IMR-90 (cell line): Measurements from ENCODE around the gene CILP.

Experiments used
- CEBPB ChIP-seq: IDR thresholded peaks from 2 replicates; pipeline ENCODE4 v1.6.1; 2012; ENCODE audit warnings: low read depth, low read length, improper control_type of control experiment
- CHD1 ChIP-seq: IDR thresholded peaks from 2 replicates; pipeline ENCODE4 v1.6.1; 2012; ENCODE audit warnings: low read depth, low read length, improper control_type of control experiment
- CTCF ChIP-seq: conservative IDR thresholded peaks from 2 replicates; pipeline ENCODE4 v1.5.1; 2012; ENCODE audit warnings: mild to moderate bottlenecking, low read depth, low read length, improper control_type of control experiment
- FOS ChIP-seq: fragments of 150-350 bp; IDR thresholded peaks from 2 replicates; pipeline ENCODE4 v1.6.1; 2016; ENCODE audit warnings: low read depth, low read length
- MXI1 ChIP-seq: IDR thresholded peaks from 2 replicates; pipeline ENCODE4 v1.6.1; 2012; ENCODE audit warnings: low read depth, mild to moderate bottlenecking, low read length, moderate library complexity, borderline replicate concordance
- NFE2L2 ChIP-seq: fragments of 150-350 bp; IDR thresholded peaks from 2 replicates; pipeline ENCODE4 v1.6.1; 2016; ENCODE audit warnings: low read depth, mild to moderate bottlenecking, low read length
- POLR2A ChIP-seq: IDR thresholded peaks from 2 replicates; pipeline ENCODE4 v1.6.1; 2012; ENCODE audit warnings: mild to moderate bottlenecking, low read depth, low read length
- RAD21 ChIP-seq: IDR thresholded peaks from 2 replicates; pipeline ENCODE4 v1.6.1; 2012; ENCODE audit warnings: low read length, improper control_type of control experiment
- RCOR1 ChIP-seq: IDR thresholded peaks from 2 replicates; pipeline ENCODE4 v1.6.1; 2012; ENCODE audit warnings: mild to moderate bottlenecking, low read length, improper control_type of control experiment; ENCODE audit not compliant: insufficient replicate concordance

DNA sequence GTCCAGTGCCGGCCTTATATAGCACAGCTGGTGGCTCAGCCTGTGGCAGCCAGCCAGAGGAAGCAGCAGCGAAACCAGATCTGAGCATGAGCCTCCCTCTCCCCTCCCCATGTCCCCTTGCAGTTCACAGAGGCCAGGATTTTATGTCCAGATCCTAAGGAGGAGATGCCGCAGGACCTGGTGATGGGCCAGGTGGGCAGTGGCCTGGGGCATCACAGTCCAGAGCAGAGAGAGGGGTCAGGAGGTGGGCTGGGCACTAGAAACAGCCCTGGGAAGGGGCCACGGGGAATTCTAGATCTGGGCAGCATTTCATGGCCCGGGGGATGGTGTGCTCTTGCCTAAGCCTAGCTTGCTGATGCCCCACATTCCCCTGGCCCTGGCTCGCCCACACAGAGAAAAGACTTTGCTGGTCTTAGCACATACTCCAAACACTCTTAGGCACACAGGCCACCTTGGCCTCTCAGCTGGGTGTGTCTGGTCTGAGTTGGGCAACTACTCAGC is 259 bp upstream of the CILP start:
- no peak for TF ChIP-seq RCOR1
- TF ChIP-seq CTCF, result no peak
- TF ChIP-seq RAD21, result no peak
- TF ChIP-seq MXI1, result no peak
- TF ChIP-seq CEBPB, result no peak
- no peak for TF ChIP-seq FOS
- TF ChIP-seq POLR2A, result no peak
- no peak for TF ChIP-seq CHD1
- TF ChIP-seq NFE2L2, result no peak
